Thoracic aorta (tissue), 2 donors: Measurements from ENCODE around the gene ATP6V1G2. TPM values are rescaled to one million over a fixed set of nuclear protein-coding genes. Genes with fewer than 3 reads are reported as not detected.

Source experiments
- ATAC-seq: fragments of 150-250 bp; one replicate; pipeline ENCODE4 v1.8.0; 2017; ENCODE audit warnings: low read depth; ENCODE audit not compliant: insufficient number of reproducible peaks, low FRiP score
- DNase-seq: peaks from one replicate; pipeline ENCODE4 v3.0.0-alpha.2; 2020; ENCODE audit warnings: low spot score
- H3K27ac ChIP-seq, 2 donors: fragments of 200-600 bp; sonication (generic); 1 replicate in 1 of 2; 2 replicates in 1 of 2; pipeline ENCODE4 v1.5.1; 2016; ENCODE audit warnings: mild to moderate bottlenecking in 2 of 2, moderate library complexity in 2 of 2
- H3K27me3 ChIP-seq: fragments of 200-600 bp; sonication (generic); replicated peaks from 2 replicates; pipeline ENCODE4 v1.6.0; 2016; ENCODE audit warnings: mild to moderate bottlenecking; ENCODE audit not compliant: insufficient read depth
- H3K36me3 ChIP-seq: fragments of 200-600 bp; sonication (generic); one replicate; pipeline ENCODE4 v1.5.1; 2016
- H3K4me1 ChIP-seq, 2 donors: fragments of 200-600 bp; sonication (generic); 1 replicate in 1 of 2; 2 replicates in 1 of 2; pipeline versions ENCODE4 v1.5.1 to v1.6.0; 2016; ENCODE audit warnings: low read depth in 2 of 2, mild to moderate bottlenecking in 1 of 2; ENCODE audit not compliant: control insufficient read depth in 1 of 2
- H3K4me3 ChIP-seq: fragments of 200-600 bp; sonication (generic); 2 replicates; pipeline ENCODE4 v1.5.1; 2016; ENCODE audit warnings: mild to moderate bottlenecking
- H3K9me3 ChIP-seq: fragments of 200-600 bp; sonication (generic); 2 replicates; pipeline ENCODE4 v1.5.1; 2016
- CTCF ChIP-seq: fragments of 200-600 bp; sonication (generic); IDR thresholded peaks from one replicate; pipeline ENCODE4 v1.5.1; 2019; ENCODE audit warnings: antibody characterized with exemption
- total RNA-seq, 2 donors: library from RNA; depleted of rRNA; stranded (reverse); fragments of >200 nt; gene quantifications; one replicate each; pipeline versions ENCODE4 v1.1.0 to v1.2.3, GENCODE V29; 2016

ATP6V1G2 gene
- total RNA-seq, 2 donors from 2014 or later = 0.78 to 0.95 TPM

DNA sequence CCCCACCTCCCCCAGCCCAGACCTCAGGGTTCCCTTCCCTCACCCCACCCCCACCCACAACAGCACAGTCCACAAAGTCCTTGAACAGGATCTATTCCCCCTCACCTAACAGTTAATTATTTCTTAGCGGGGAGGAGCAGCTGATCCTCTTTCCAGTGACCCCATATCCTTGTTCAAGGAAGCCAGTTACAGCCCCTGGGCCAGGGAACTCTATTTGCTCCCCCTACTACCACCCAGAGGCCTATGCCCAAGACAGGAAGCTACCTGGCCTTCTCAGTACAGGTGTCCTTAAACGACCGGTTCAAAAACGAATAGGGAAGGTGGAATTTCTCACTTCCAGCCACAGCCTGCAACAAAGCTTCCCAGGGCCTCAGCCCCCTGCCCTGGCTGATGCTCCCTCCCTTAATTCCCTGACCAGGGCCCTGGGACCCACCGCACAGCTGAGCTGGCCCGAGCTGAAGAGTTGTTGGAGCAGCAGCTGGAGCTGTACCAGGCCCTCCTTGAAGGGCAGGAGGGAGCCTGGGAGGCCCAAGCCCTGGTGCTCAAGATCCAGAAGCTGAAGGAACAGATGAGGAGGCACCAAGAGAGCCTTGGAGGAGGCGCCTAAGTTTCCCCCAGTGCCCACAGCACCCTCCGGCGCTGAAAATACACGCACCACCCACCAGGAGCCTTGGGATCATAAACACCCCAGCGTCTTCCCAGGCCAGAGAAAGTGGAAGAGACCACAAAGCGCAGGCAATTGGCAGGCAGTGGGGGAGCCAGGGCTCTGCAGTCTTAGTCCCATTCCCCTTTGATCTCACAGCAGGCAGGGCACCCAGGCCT, 16.9 kb downstream of the ATP6V1G2 start:
- no peaks in the 10 kb centered on the region for H3K4me1 ChIP-seq
- H3K9me3 ChIP-seq = no peaks in the 10 kb centered on the region
- no peak for TF ChIP-seq CTCF
- no peak overlapping the region for H3K27ac ChIP-seq
- no peak for ATAC-seq
- H3K27me3 ChIP-seq = no peaks in the 10 kb centered on the region
- no peak for DNase-seq
- H3K4me3 ChIP-seq = no peak overlapping the region
- H3K36me3 ChIP-seq = peaks cover 35% of the 10 kb centered on the region

DNA sequence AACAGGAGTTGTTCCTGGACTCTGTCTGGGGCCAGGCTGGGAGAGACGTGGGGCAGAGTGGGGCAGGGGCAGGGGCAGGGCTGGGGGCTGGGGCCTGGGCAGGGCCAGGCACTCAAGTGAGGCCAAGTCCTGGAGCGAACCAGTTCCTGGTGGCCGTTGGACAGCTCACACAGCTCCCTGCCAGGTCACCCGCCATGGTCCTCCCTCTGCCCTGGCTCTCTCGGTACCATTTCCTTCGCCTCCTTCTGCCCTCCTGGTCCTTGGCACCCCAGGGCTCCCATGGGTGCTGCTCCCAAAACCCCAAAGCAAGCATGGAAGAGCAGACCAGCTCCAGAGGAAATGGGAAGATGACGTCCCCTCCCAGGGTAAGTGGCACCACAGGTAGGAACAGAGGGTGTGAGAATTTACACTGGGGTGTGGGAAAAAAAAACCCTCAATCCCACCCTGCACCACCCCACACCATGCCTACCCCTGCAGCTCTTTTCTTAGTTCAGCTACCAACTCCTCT, 17.5 kb downstream of the ATP6V1G2 start, which contains the start of gene MCCD1:
TSS of gene MCCD1 (plus strand) at position 142 of the 508 bp plus-strand sequence. CDS start at position 195, 53 bp downstream.
- TF ChIP-seq CTCF = no peak
- Histone ChIP-seq H3K27me3 (no peaks in the 10 kb centered on the region), H3K9me3 (no peaks in the 10 kb centered on the region), H3K36me3 (peaks cover 28% of the 10 kb centered on the region), H3K4me1 (no peaks in the 10 kb centered on the region), H3K4me3 (no peak within 1 kb of the TSS), H3K27ac (no peak within 1 kb of the TSS)
- DNase-seq = no peak
- ATAC-seq = no peak

GRCh38 chr6:31528307-31528777, 18.1 kb downstream of the ATP6V1G2 start:
- Histone ChIP-seq H3K36me3 (peaks cover 24% of the 10 kb centered on the region), H3K4me3 (no peak overlapping the region), H3K4me1 (no peaks in the 10 kb centered on the region), H3K27ac (no peak overlapping the region), H3K9me3 (no peaks in the 10 kb centered on the region), H3K27me3 (no peaks in the 10 kb centered on the region)
- TF ChIP-seq CTCF = no peak
- DNase-seq (no peak), ATAC-seq (no peak)

GRCh38 chr6:31525932-31526591, 20.3 kb downstream of the ATP6V1G2 start:
- Histone ChIP-seq H3K9me3 (no peaks in the 10 kb centered on the region), H3K4me3 (no peak overlapping the region), H3K27ac (no peak overlapping the region), H3K27me3 (no peaks in the 10 kb centered on the region), H3K36me3 (peaks cover 15% of the 10 kb centered on the region), H3K4me1 (no peaks in the 10 kb centered on the region)
- TF ChIP-seq CTCF = no peak
- no peak for ATAC-seq
- no peak for DNase-seq

GRCh38 chr6:31525553-31525931, 20.9 kb downstream of the ATP6V1G2 start:
- Histone ChIP-seq H3K9me3 (no peaks in the 10 kb centered on the region), H3K36me3 (peaks cover 10% of the 10 kb centered on the region), H3K4me3 (no peak overlapping the region), H3K27ac (no peak overlapping the region), H3K27me3 (no peaks in the 10 kb centered on the region), H3K4me1 (no peaks in the 10 kb centered on the region)
- TF ChIP-seq CTCF = no peak
- ATAC-seq = no peak
- DNase-seq = no peak
